Esophagus (tissue), 2 donors: ENCODE measurements around the gene PNN. TPM values are rescaled to one million over a fixed set of nuclear protein-coding genes. Genes with fewer than 3 reads are reported as not detected.
"Not testable (repeated sequence)": the region's sequence is repeated elsewhere in the genome, so short reads cannot be mapped to it uniquely, and the experiment has no call there.

Experiments
- H3K27ac ChIP-seq, 2 donors: one replicate each; pipeline ENCODE4 v1.5.1; 2013; ENCODE audit warnings: low read depth in 2 of 2, mild to moderate bottlenecking in 2 of 2, inconsistent platforms in 1 of 2, low read length in 1 of 2, moderate library complexity in 1 of 2
- H3K27me3 ChIP-seq, 2 donors: one replicate each; pipeline ENCODE4 v1.6.1; 2013; ENCODE audit warnings: low read length in 2 of 2, control low read depth in 1 of 2, mild to moderate bottlenecking in 1 of 2; ENCODE audit not compliant: insufficient read depth in 2 of 2, control insufficient read depth in 1 of 2
- H3K36me3 ChIP-seq, 2 donors: one replicate each; pipeline ENCODE4 v1.6.1; 2013; ENCODE audit warnings: low read length in 1 of 2; ENCODE audit not compliant: control insufficient read depth in 2 of 2, insufficient read depth in 2 of 2
- H3K4me1 ChIP-seq, 2 donors: one replicate each; pipeline ENCODE4 v1.6.1; 2013; ENCODE audit warnings: low read length in 1 of 2; ENCODE audit not compliant: control insufficient read depth in 2 of 2, insufficient read depth in 2 of 2
- H3K4me3 ChIP-seq, 2 donors: one replicate each; pipeline ENCODE4 v1.5.1; 2013; ENCODE audit warnings: low read length in 2 of 2, mild to moderate bottlenecking in 2 of 2, low read depth in 1 of 2, moderate library complexity in 1 of 2
- H3K9me3 ChIP-seq, 2 donors: one replicate each; pipeline ENCODE4 v1.6.1; 2013; ENCODE audit warnings: mild to moderate bottlenecking in 2 of 2, low read depth in 1 of 2, low read length in 1 of 2, moderate library complexity in 1 of 2; ENCODE audit not compliant: control insufficient read depth in 2 of 2, insufficient read depth in 1 of 2
- WGBS, 2 donors: extraction: QIAGEN DNeasy Blood & Tissue Kit; methylation state at CpG; one replicate each; pipeline ENCODE4 v1.1.7; 2013; 5-methylcytosine and 5-hydroxymethylcytosine counted together
- polyA plus RNA-seq, 2 donors: library from polyadenylated mRNA; stranded (reverse); fragments of 200-250 nt; gene quantifications; one replicate each; pipeline ENCODE4 v1.2.3, GENCODE V29; 2013
- donor health status: healthy with polysubstance abuse.
- donor health status: Bipolar disorder and iron deficiency.

The PNN gene
- polyA plus RNA-seq, 2 donors, result 29.8 to 40.5 TPM

DNA sequence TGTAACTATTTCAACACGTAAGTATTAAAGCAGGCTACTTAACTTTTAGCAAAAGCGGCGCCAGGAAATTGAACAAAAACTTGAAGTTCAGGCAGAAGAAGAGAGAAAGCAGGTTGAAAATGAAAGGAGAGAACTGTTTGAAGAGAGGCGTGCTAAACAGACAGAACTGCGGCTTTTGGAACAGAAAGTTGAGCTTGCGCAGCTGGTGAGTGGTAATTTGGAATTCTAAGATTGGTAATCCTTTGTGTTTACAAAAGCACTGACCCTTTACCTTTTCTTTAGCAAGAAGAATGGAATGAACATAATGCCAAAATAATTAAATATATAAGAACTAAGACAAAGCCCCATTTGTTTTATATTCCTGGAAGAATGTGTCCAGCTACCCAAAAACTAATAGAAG, 4.0 kb downstream of the PNN start:
- Histone ChIP-seq H3K27ac (no peak overlapping the region), H3K4me3 (no peak overlapping the region), H3K36me3 (peaks cover 8 to 22% of the 10 kb centered on the region in 2 donors), H3K9me3 (no peaks in the 10 kb centered on the region), H3K4me1 (no peaks in the 10 kb centered on the region), H3K27me3 (no peaks in the 10 kb centered on the region)
- 92 to 96% methylated on average over 6 of the region's 6 CpGs for WGBS, 2 donors

DNA sequence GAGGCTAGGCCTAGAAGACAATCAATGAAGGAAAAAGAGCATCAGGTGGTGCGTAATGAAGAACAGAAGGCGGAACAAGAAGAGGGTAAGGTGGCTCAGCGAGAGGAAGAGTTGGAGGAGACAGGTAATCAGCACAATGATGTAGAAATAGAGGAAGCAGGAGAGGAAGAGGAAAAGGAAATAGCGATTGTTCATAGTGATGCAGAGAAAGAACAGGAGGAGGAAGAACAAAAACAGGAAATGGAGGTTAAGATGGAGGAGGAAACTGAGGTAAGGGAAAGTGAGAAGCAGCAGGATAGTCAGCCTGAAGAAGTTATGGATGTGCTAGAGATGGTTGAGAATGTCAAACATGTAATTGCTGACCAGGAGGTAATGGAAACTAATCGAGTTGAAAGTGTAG, 5.5 kb downstream of the PNN start:
- no peak overlapping the region for H3K4me3 ChIP-seq
- peak overlapping the region in 1 of 2 donors; percentile 42 for H3K27ac ChIP-seq
- no peaks in the 10 kb centered on the region for H3K4me1 ChIP-seq
- 88 to 89% methylated on average over 5 of the region's 5 CpGs for WGBS, 2 donors
- H3K27me3 ChIP-seq, result no peaks in the 10 kb centered on the region
- H3K36me3 ChIP-seq, result peaks cover 8 to 25% of the 10 kb centered on the region in 2 donors
- H3K9me3 ChIP-seq, result no peaks in the 10 kb centered on the region

DNA sequence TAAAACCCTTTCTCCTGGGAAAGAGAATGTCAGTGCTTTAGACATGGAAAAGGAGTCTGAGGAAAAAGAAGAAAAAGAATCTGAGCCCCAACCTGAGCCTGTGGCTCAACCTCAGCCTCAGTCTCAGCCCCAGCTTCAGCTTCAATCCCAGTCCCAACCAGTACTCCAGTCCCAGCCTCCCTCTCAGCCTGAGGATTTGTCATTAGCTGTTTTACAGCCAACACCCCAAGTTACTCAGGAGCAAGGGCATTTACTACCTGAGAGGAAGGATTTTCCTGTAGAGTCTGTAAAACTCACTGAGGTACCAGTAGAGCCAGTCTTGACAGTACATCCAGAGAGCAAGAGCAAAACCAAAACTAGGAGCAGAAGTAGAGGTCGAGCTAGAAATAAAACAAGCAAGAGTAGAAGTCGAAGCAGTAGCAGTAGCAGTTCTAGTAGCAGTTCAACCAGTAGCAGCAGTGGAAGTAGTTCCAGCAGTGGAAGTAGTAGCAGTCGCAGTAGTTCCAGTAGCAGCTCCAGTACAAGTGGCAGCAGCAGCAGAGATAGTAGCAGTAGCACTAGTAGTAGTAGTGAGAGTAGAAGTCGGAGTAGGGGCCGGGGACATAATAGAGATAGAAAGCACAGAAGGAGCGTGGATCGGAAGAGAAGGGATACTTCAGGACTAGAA, 6.1 kb downstream of the PNN start:
- H3K4me3 ChIP-seq, result no peak overlapping the region

DNA sequence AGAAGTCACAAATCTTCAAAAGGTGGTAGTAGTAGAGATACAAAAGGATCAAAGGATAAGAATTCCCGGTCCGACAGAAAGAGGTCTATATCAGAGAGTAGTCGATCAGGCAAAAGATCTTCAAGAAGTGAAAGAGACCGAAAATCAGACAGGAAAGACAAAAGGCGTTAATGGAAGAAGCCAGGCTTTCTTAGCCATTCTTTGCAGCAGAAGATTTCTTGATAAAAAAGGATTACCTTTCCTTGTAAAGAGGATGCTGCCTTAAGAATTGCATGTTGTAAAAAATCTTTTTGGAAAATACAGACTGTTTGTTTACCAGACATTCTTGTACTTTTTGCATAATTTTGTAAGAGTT, 6.6 kb downstream of the PNN start:
- WGBS, 2 donors, result 78 to 84% methylated on average over 5 of the region's 5 CpGs
- peaks cover 8 to 25% of the 10 kb centered on the region in 2 donors for H3K36me3 ChIP-seq
- no peaks in the 10 kb centered on the region for H3K9me3 ChIP-seq
- H3K27ac ChIP-seq, result peak overlapping the region; percentile 46 to 78
- H3K4me1 ChIP-seq, result no peaks in the 10 kb centered on the region
- H3K27me3 ChIP-seq, result no peaks in the 10 kb centered on the region
- no peak overlapping the region for H3K4me3 ChIP-seq

More for the DNA sequence above, 6.1 kb downstream of the PNN start:
- no peaks in the 10 kb centered on the region for H3K27me3 ChIP-seq
- H3K9me3 ChIP-seq, result no peaks in the 10 kb centered on the region
- H3K4me1 ChIP-seq, result no peaks in the 10 kb centered on the region
- peak overlapping the region; percentile 46 to 78 for H3K27ac ChIP-seq
- peaks cover 8 to 25% of the 10 kb centered on the region in 2 donors for H3K36me3 ChIP-seq
- WGBS, 2 donors, result 91% methylated on average over 7 of the region's 7 CpGs

DNA sequence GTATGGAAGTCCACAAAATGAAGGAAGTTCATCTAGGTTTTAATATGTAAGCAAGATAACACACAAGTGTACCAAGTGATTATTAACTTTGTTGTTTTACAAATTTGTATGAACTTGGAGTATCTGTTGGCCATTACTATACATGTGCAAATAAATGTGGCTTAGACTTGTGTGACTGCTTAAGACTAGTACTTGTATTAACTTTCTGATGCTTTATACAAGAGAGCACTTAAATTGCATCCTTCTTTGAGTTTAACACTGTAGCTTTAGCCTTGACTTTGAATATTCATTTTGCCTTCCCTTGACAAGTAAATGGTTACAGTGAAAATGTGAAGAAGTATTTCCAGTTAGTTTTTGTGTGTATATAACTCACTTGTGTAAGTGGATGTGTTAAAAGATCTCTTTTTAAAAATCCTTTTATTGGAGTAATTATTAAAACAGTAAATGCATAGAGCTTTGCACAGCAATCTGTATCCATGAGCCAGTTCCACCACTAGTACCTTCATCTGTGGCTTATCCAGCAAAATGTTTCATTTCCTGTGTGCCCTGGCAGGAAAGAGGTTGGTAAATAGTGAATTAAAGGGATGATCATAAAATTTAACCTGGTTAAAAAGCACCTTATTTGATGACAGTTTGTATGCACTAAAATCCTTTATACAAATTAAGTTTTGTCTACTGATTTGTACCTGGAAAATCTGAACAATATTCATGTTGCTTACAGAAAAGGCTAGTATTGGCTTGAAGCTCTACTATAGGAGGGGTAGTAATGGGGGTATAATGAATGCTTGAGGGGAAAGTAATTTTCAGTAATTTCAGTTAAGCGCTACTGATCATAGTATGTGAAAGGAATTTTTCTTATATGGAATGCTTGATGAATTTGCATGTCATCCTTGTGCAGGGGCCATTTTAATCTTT, 8.0 kb downstream of the PNN start:
- 94 to 100% methylated on average over 1 of the region's 1 CpG for whole genome bisulfite sequencing, 2 donors
- Histone ChIP-seq H3K4me3 (no peak overlapping the region), H3K27me3 (no peaks in the 10 kb centered on the region), H3K4me1 (no peaks in the 10 kb centered on the region), H3K36me3 (peaks cover 8 to 20% of the 10 kb centered on the region in 2 donors), H3K9me3 (no peaks in the 10 kb centered on the region), H3K27ac (no peak overlapping the region)

DNA sequence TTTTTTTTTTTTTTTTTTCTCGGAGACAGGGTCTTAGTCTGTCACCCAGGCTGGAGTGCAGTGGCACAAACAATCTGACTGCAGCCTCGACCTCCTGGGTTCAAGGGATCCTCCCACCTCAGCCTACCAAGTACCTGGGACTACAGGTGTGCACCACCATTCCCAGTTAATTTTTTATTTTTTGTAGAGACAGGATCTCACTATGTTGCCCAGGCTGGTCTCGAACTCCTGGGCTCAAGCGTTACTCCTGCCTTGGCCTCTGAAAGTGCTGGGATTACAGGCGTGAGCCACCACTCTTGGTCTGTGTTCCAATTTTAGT, 8.6 kb downstream of the PNN start:
- WGBS, 2 donors, result 92 to 93% methylated on average over 5 of the region's 5 CpGs
- peaks cover 8 to 18% of the 10 kb centered on the region in 2 donors for H3K36me3 ChIP-seq
- not testable (repeated sequence) for H3K9me3 ChIP-seq, H3K27me3 ChIP-seq, H3K4me3 ChIP-seq, H3K4me1 ChIP-seq, H3K27ac ChIP-seq

DNA sequence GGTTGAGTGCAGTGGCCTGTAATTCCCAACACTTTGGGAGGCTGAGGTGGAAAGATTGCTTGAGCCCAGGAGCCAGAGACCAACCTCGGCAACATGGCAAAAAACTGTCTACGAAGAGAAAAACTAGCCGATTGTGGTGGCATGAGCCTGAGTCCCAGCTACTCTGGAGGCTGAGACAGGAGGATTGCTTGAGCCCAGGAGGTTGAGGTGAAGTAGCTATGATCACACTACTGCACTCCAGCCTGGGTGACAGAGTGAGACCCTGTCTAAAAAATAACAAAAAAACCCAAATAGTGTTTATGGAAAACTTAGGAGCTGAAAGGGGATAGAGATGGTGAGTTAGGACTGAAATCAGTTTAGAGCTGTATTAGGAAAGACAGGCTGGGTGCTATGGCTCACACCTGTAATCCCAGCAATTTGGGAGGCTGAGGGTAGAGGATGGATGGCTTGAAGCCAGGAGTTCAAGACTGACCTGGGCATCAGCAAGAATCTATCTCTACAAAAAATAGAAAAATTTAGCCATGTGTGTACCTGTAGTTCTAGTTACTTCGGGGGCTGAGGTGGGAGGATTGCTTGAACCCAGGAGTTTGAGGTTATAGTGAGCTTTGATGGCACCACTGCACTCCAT, 9.7 kb downstream of the PNN start:
- H3K27ac ChIP-seq, result no peak overlapping the region
- H3K4me1 ChIP-seq, result no peaks in the 10 kb centered on the region
- no peaks in the 10 kb centered on the region for H3K27me3 ChIP-seq
- WGBS, 2 donors, result 98% methylated on average over 4 of the region's 4 CpGs
- peaks cover 5 to 17% of the 10 kb centered on the region in 2 donors for H3K36me3 ChIP-seq
- no peak overlapping the region for H3K4me3 ChIP-seq
- no peaks in the 10 kb centered on the region for H3K9me3 ChIP-seq

DNA sequence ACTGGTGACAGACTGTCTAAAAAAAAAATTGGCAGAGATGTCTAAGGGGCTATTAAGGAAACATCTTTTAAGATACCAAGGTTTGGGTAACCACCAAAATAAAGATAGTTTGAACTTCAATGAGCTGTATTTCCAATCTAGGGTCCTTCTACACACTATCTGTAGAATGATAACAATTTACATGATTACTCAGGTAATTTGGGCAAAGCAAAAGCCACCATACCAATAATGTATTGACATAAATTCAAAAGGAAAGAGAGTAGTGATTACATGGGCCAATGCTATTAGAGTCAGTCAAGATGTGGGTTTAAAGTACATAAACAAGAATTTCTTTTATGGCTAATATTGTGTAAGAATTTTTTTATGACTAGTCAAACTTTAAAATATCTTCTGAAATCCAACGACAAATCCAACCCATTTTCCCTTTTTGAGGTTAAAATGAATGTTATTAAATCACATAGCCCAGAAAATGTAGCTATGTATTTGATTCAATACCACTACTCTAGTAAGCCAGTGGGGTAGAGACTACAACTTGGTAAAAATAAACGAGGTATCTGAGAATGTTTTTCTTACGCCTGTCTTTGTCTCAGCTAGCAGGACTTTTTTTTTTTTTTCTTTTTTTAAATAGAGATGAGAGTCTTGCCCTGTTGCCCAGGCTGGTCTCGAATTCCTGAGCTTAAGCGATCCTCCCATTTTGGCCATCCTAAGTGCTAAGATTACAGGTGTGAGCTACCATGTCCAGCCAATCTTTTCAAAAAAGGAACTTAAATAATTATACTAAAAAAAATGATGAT, 10.4 kb downstream of the PNN start:
- no peak overlapping the region for H3K4me3 ChIP-seq
- H3K27me3 ChIP-seq, result no peaks in the 10 kb centered on the region
- peaks cover 5 to 15% of the 10 kb centered on the region in 2 donors for H3K36me3 ChIP-seq
- no peaks in the 10 kb centered on the region for H3K9me3 ChIP-seq
- H3K27ac ChIP-seq, result no peak overlapping the region
- H3K4me1 ChIP-seq, result no peaks in the 10 kb centered on the region
- 91% methylated on average over 5 of the region's 5 CpGs for WGBS, 2 donors

DNA sequence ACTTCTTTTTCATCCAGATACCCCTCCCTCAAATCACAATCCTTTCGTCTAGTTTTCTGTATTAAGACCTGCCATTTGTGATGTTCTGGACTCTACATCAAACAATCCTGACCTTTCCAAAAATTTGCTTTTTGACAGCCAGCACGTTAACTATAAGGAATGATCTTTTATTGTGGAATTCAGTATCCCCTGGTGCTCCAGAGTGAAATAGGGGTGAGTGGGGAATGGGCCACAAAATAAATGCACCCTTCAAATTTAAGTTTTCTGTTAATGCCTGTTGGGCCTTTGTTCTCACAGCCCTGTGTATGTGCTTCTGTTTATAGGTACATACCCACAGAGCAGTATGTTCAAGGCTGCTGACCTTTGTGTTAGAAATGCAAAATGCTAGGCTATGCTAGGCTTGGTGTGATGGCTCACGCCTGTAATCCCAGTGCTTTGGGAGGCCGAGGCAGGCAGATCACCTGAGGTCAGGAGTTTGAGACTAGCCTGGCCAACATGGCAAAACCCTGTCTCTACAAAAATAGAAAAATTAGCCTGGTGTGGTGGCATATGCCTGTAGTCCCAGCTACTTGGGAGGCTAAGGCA, 12.0 kb downstream of the PNN start:
- Histone ChIP-seq H3K4me3 (no peak overlapping the region), H3K27me3 (no peaks in the 10 kb centered on the region), H3K36me3 (peaks cover 0 to 6% of the 10 kb centered on the region in 2 donors), H3K9me3 (no peaks in the 10 kb centered on the region), H3K4me1 (no peaks in the 10 kb centered on the region), H3K27ac (no peak overlapping the region)
- WGBS, 2 donors, result 73 to 86% methylated on average over 4 of the region's 4 CpGs
